ENCODE data around the gene CHRNA3.
A peak's percentile ranks its signal among the peaks of the same experiment; 100 is the strongest.

Gene CHRNA3

DNA sequence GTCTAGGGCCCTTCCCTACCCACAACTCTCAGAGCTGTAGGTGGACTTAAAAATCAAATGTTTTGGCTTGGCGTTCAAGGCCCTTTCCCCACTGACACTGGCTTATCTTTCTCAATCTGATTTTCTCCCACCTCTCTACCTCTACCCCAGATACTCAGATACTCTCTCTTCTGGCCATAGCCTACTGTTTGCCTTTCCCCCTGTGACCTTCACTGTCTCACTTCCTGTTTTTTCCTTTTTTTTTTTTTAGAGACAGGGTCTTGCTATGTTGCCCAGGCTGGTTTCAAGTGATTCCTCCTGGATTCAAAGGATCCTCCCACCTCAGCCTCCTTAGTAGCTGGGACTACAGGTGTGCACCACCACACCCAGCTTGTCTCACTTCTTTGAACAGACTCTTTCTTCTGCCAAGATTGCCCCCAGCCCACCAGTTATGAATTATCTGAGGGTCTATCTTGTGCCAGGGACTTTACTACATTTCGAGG lies 15.6 kb upstream of the CHRNA3 start:
- DNase-seq (ENCODE audit: low spot score) (no peak), FAIRE-seq (no peak)

DNA sequence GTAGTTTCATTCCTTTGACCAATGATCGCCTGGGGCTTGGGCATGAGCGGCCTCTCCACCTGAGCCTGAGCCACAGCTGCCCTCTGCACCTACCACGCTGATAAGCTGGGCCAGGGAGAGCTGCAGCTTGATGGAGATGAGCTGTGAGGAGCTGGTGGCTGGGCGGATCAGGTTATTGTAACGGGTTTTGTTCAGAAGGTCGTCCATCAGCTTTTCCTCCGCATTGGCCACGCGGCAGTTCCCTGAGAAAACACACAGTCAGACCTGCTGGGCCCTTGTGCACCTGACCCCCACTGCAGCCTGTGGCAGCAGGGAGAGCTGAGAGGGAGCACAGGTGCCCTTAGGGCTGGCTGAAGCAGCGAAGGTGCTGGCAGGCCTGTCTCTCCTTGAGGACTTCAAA lies 14.6 kb upstream of the CHRNA3 start:
- FAIRE-seq = no peak
- DNase-seq (ENCODE audit: low spot score) = no peak

DNA sequence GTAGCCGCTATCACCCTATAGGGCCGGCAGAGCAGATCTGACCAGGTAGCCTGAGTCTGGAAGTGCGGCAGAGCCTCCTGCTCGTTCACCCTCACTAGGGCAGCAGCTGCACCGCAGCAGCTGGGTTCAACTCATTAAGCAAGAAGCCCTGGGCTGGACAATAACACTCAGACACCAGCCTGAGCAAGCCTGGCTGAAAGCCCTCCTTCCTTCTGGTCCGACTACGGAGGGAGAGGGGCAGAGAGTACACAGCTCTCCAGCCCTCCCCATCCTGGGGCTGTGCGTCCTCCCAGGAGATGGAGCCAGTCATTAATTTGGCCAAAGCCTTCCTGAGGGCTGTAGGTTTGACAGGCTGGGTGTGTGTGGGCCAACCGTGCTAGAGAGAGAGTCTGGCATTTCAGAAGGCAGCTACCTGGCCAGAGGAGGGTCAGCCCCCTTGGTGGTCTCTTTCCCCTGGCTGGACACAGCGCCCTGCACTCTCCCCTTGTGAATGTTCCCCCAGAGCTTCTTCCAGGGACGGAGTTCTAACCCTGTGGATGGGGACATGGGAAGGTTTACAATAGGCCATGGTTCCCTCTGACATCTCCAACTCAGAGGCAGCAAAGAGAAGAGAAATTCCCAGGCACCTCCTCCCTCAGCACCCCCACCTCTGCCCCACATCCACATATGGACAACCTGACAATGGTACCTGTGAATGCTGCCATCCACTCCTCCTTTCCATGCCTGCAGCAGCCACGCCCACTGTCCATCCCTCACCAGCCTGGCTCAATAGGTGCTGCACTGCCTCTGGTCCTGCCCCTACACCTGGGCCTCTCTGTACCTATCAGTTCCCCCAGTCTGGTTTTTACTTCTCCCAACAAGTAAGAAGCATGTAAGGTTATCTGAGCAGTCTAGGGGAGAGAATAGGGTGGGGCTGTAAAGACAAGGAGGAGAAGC lies 13.7 kb upstream of the CHRNA3 start:
- FAIRE-seq = no peak
- no peak for DNase-seq (ENCODE audit: low spot score)

DNA sequence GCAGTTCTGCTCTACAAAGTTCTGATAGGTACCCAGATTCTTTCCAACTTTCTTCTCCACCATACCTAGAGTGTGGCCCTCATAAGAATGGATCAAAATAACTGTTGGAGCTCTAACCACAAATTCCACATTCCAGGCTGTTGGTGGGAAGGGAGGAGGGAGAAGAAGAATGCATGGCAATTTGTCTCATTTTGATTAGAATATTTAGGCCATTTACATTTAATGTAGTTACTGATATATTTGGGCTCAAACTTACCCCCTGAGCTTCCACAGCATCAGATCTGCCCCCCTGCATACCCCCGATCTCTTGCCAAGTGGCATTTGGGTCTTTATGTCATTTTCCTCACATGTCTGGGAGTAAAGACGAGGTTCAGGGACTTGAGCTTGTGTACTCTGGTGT lies 12.6 kb upstream of the CHRNA3 start:
- no peak for FAIRE-seq

DNA sequence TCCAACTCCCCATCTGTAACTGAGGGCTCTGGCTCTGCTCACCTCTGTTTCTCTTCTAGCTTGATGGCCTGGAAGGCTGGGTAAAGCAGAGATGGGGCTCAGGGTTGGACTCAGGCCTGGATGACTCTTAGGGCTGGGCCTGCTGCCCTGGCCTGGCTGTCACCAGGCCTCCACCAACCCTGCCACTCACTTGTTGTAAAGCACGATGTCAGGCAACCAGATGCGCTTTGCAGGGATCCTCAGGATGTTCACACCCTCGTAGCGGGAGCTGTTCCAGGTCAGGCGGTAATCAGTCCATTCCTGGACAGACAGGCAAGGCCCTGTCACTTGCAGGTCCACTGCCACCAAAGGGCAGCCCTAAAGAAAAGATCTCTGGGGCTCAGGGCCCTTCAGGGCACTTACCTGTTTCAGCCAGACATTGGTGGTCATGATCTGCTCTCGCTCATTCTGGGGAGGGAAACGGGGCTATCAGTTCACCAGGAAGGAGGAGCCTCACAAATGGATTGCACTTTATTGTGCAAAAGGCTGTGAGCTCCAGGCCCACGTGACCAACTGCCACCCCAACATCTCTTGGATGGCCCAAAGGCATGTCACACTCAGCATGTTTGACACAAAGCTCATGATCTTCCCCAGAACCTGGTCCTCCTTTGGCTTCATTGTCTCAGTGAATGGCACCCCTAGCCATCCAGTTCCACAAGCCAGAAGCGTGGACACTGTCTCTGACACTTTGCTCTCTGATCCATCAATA lies 10.3 kb upstream of the CHRNA3 start:
- DNase-seq (ENCODE audit: low spot score) (no peak), FAIRE-seq (no peak)

More for the DNA sequence above, 12.6 kb upstream of the CHRNA3 start:
- no peak for DNase-seq (ENCODE audit: low spot score)

DNA sequence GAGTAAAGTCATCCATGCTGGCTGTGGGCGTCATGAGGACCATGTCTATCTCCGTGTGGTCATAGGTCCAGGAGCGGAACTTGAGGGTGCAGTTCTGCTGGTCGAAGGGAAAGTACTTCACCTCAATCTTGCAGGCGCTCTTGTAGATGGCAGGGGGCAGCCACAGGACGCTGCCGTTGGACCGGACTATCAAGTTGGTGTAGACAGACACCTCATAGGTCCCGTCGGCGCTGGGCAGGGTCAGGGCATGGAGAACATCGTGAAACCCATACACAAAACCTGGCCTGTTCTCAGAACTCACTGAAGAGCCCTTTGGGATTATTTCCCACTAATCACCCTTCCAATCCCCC lies 8.9 kb upstream of the CHRNA3 start:
- FAIRE-seq = no peak
- no peak for DNase-seq (ENCODE audit: low spot score)

DNA sequence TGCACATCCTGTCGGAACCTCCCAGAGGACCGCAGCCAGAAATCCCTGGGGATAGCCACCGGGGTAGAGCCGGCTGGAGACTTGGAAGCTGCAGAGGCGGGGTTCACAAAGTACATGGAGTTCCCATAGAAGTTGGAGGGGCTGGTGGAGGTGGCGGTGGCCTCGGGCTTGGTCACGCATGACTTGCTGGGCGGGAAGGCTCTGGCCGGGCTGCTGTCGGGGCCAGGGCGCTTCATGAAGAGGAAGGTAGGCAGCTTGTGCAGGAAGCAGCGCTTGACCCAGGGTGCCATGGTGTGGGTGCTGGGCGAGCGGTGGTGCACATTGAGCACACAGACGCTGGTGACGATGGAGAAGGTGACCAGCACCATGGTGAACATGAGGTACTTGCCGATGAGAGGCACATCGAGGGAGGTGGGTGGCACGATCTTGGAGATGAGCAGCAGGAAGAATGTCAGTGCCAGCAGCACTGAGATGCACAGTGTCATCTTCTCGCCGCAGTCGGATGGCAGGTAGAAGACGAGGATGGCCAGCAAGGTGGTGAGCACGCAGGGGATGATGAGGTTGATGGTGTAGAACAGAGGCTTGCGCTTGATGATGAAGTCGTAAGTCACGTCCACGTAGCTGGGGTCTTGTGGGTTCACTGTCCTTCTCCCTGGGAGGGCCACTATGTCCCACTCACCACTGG lies 8.4 kb upstream of the CHRNA3 start:
- DNase-seq (ENCODE audit: low spot score) (no peak), FAIRE-seq (no peak)

DNA sequence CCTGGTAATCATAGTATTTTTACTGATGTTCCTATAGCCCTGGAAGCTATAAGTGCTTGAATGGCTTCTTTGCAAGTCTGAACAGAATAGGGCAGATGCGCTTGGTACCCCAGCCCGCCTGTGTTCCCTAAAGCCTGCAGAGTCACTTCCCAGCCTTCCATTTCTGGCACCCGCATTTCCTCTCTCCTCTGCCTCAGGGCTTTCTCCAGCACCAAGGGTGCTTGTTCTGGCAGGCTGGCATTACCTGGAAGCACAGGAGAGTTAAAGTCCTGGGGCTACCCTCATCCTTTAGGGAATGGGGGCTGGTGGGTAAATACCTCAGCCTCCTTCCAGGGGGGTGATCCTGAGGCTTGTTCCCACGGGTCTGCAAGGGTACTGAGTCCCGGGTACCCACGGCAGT lies 7.4 kb upstream of the CHRNA3 start:
- DNase-seq (ENCODE audit: low spot score) = no peak
- no peak for FAIRE-seq

DNA sequence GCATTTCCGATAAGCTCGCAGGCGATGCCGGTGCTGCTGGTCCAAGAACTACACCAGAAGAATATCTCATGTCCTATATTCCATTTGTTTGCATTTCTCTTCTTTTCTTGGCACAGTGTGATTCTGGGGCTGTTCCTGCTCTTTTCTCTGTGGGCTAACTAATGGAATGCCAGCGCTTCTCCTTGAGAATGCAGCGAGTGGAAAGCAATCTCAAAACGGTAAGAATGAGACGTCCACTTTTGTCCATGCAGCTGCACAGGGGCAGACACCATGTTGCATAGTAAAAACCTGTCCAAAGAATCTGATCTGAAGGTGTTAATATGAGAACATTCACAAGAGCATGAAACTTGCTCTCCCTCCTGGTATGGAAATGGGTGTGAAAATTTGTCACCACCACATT lies 6.6 kb upstream of the CHRNA3 start:
- FAIRE-seq (no peak), DNase-seq (ENCODE audit: low spot score) (no peak)

DNA sequence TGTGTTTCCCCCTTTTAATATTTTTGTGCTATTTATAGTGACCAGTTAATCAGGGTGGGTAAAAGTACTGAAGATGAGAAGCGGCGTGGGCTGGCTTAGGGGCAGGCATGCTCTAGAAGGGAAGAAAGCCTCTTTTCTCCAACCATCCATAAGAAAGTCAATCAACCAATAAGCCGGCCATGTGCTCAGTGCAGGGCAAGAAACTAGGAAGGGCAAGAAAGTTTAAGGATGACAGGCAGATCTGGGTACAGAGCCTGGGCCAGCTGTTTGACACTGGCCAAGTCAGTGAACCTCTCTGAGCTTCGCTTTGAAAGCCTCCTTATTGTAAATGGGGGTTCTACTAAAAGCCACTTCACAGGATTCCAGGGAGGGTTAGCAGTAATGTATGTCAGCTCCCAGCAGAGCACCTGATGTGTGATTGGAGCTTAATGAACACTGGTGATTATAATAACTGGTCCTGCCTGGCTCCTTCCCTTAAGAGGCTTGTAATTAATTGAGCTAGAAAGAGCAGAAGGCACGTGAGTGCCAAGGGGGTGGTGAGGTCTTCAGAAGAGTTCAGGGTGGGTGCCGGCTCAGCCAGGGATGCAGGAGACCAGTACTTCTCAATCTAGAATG lies 5.7 kb upstream of the CHRNA3 start:
- no peak for FAIRE-seq
- no peak for DNase-seq (ENCODE audit: low spot score)

DNA sequence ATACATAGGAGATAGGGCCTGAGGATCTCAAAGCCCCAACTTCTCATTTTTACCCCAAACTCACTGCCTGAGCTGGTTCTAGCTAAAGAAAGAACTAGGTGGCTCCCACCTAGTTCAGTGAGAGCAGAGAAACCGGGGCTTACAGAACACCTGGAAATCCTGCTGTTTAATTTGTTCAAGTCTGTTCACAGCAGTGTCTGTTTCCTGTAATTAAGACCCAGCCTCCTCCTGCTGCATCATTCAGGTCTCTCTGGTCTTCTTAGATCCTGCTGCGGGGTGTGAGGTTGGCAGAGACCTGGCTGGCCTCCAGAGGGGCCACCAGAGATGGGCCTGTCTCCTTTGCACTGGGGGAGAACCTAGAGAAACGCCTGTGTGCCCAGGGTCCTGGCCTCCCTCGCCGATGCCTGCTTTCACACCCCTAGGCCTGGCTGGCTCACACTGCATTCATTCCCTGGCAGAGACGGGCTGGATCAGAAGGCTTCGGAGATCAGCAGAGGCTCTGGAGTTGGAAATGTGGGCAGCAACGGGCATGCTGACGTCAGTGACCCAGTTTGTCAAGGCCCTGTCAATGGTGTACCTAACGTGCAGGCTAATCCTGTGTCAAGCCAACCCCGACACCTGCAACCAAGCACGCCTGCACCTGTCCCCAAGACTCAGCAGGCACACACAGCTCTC lies 4.9 kb upstream of the CHRNA3 start:
- DNase-seq (ENCODE audit: low spot score) (no peak), FAIRE-seq (no peak)

DNA sequence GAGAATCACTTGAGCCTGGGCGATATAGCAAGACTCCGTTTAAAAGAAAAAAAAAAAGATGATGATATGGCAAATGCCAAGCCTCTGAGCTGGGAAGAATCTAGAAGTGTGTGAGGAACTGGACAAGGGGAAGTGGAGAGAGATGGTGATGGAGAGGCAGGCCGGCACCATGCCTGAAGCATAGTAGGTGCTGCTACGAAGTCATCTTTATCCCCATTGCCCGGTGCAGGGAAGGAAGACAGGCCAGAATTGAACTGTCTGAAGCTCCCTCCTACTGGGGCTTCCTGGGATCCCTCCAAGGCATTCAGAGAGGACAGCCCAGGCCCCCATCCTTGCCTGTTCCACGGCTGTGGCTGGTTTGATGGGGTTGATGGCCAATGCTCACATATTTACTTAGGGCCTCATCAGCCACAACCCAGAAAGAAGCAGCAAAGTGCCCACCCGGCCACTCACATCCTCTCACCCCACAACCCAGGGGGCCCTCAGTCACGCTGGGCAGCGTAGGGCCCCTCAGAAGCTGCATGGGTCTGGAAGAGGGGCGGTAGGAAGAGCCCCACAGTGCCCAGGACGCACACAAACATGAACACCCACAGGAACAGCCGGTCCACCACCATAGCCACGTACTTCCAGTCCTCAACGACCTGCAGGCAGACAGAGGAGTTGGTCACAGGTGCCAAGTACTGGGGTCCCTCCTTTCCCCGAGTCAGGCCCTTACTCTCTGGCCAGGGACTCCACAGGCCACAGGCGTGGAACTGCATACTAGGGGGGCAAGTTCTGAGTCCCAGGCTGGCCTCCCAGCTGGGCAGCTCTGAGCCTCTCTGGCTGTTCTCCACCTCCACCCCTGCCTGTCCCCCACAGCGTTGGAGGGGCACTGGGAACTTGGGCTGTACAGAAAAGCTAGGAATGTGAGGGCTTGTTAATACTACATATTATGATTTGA lies 4.1 kb upstream of the CHRNA3 start:
- DNase-seq (ENCODE audit: low spot score) = no peak
- FAIRE-seq = no peak

DNA sequence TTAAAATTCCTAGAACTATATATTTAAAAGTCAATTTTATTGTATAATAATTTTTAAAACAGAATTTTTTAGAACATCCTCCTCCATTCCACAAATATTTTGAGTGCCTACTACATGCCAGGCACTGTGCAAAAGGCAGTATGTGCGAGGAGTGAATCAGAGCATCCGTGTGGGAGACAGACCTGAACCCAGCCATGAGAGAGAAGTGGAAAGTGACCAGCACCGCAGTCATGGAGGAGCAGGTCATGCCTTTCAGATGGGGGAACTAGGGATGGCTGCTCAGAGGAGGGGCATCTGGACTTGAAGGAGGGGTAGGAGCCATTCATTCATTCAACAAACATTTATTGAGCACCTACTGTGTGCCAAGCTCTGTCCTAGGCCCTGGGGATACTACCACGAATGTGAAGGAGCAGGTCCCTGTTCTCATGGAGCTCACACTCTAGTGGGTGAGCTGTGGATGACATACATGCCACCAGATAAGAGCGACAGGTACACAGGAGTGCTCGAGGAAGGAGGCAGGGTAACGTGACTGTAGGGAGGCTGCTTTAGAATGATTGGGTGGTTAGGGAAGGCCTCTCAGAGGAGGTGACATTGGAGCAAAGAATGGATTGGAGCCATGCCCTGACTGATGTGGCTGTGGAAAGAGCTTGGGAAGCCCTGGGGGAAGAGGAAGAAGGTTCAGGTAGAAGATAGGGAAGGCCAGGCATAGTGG lies 3.1 kb upstream of the CHRNA3 start:
- FAIRE-seq (no peak), DNase-seq (ENCODE audit: low spot score) (no peak)

DNA sequence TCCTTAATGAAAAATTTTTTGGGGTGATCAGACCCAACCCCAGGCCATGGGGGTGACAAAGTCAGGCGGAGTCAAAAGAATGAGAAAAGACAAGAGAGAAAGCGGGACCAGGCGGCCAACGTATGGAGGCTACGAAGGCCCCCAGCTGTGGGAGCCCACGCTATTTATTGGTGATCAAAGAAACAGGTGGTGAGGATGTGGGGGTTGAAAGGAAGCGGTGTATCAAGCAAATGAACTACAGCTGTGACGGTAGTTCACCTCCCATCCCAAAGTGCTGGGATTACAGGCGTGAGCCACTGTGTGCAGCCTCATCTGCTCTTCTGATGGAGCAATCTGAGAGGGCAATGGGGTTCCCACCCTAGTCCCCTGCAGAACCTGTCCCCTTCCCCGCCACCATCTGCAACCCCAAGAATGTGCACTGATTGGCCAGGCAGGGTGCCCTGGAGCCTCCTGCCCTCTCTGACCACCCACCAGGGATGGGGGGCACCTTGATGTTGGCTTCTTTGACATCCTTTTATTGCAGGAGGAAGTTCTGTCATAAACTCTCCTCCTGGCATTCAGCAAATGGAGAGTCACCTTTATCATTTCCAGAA lies 1.1 kb upstream of the CHRNA3 start:
- FAIRE-seq (no peak), DNase-seq (ENCODE audit: low spot score) (no peak)

DNA sequence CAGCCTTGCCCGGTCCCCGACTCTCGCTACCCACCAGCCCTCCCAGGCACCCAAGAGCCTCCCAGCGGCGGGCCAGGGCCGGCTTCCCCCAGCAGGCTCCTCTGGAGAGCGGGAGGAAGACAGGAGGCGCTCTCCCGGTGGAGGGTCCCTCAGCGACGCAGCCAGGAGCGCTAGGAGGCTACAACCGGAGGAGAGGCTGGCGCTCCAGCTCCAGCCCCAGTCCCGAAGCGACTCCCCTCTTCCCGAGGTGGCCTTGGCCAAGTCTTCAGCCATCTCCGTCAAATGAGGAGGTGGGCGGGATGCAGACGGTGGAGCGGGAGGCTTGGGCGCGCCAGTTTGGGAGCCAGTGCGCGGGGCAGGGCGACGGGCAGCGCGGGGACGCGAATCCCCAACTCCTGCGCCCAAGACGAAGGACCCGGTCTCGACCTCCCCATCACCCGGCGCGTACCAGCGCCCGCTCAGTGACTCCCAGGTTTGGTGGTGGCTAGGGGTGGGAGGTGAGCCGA lies 722 bp downstream of the CHRNA3 start:
- no peak for DNase-seq (ENCODE audit: low spot score)
- FAIRE-seq = no peak

DNA sequence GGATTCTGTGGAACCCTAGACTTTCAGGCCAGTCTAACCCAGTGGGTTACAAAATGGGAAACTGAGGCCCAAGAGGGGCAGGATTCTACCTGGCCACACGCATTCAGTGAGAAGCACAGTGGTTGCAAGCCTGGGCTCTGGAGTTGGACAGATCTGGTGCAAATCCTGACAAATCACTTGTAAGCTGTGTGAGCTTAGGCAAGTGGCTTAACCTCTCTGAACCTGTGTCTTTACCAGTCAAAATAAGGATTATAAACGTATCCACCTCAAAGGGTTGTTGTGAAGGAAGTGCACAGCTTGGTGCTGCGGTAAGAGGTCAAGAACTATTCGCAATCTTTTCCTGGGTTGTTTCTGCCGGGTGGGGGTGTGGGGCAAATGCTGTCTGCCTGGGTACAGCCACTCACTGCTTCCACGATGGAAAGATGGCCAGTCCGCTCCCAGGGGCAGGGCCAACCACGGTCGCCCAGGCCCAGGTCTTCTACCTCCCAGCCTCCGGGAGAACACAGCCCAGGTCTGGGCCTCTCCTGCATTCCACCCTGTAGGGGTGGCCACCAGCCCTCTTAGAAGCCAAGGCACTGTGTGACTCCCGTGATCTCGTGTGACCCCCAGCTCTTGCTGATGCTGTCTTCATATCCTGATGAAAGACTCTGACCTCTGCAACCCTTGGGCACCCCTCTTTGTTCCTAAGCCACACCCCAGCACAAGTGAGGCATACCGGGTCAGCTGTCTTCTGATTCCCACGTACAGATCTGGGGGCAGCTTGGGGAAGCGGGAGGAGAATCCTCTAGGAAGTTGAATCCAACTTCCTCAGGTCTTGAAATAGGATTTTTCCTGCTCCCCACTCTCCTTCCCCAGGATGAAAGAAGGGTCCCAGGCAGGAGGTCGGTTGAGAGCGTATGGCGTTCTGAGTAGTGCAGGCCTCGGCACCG lies 1.5 kb downstream of the CHRNA3 start:
- FAIRE-seq (no peak), DNase-seq (ENCODE audit: low spot score) (no peak)

DNA sequence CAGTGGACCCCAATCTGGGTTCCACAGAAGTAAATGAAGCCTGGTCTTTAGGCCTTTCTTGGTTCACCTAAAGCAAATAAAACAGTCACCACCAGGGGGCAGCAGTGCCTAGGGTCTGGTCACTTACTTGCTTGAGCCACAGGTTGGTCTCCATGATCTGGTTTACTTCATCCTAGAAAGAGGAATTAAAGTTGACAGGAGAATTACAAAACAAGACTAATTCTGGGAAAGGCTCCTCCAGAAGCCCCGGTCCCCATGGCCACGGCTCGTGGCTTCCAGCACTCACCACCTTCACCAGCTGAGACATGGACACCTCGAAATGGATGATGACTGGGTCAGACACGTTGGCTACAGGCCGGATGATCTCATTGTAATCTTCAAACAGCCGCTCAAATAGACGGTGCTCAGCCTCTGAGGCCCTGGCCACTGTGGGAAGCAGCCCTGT lies 2.3 kb downstream of the CHRNA3 start:
- DNase-seq (ENCODE audit: low spot score) = peak; percentile 55
- FAIRE-seq = no peak

DNA sequence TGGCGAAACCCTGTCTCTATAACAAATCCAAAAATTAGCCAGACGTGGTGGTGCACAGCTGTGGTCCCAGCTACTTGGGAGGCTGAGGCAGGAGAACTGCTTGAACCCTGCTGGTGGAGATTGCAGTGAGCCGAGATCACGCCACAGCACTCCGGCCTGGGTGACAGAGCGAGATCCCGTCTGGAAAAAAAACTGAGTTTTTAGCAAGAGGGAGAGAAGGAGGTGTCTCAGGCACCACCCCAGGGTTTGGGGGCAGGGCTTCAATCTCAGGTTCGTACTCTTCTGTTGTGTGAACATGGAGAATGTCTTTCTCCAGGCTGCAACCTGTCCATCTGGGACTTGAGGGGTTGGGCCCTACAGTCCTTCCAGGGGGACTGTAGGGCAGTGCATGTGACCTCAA lies 2.7 kb downstream of the CHRNA3 start:
- FAIRE-seq (no peak), DNase-seq (ENCODE audit: low spot score) (no peak)
